HG02973 (cell line): ENCODE data around the gene COBL.

Experiments used
- ATAC-seq: cut with Tn5 transposase; IDR thresholded peaks from one replicate; pipeline ENCODE4 v1.9.1; 2021; ENCODE audit warnings: moderate library complexity; ENCODE audit not compliant: unreplicated experiment

COBL gene

GRCh38 chr7:51126813-51127617 lies 189.6 kb downstream of the COBL start:
- no peak for ATAC-seq

DNA sequence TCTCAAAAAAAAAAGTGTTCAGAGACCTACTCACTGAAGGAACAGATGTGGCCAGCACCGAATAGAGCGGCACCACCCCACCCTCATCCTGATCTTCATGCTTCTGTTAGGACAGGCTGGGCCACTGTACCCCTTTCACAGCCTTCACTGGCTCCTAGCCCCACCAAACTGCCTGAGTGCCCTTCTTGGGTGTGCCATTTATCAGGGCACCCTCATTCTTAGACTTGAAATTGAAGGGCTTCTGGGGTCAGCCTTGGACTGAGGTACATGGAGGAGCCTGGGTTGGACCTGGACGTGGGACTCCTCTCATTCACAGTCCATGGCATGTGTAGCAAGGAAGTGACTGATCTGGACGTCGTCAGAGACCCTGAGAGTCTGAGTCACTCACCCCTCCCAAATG lies 190.3 kb downstream of the COBL start:
- ATAC-seq = no peak

DNA sequence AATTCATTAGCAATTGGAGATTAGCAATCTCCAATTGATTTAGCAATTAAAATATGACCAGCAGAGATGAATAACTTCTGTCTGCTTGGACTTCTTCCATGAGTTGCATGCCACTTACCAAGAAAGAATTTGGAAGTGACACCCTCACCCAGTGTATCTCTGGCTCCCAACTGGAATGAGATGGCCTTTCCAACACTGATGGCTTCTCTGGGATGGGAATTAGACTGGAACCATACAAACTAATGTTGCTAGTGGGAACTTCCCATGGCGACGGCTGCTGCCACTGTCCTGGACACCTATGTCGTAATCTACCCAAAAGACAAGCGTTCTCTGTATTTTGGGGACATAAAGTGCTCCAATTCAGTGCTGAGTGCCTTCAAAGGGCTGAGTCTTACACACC lies 192.3 kb downstream of the COBL start:
- ATAC-seq = no peak

- no peak for ATAC-seq
These were observed 193.1 kb downstream of the COBL start for GRCh38 chr7:51123322-51124019.

DNA sequence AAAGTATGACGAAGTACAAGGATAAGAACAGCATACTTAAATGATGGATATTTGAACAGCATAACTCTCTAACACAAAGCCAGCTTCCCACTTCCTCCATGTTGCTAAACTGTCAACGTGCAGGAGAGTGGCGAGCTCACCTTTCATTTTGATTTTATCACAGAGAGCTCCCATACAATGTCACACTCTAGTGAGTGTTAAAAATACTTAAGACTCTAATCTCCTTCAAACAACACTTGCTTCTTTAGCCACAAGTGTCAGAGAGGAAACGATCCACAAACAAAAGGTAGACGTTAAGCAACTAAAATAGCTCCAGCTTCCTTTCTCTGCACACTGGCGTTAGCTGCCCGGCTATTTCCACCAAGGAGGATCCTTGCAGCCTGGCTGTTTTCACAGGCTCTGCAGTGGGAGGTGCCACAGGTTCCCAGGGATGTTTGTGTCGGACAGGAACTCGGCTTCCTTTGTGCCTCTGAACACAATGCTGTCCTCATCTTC lies 194.6 kb downstream of the COBL start:
- no peak for ATAC-seq

DNA sequence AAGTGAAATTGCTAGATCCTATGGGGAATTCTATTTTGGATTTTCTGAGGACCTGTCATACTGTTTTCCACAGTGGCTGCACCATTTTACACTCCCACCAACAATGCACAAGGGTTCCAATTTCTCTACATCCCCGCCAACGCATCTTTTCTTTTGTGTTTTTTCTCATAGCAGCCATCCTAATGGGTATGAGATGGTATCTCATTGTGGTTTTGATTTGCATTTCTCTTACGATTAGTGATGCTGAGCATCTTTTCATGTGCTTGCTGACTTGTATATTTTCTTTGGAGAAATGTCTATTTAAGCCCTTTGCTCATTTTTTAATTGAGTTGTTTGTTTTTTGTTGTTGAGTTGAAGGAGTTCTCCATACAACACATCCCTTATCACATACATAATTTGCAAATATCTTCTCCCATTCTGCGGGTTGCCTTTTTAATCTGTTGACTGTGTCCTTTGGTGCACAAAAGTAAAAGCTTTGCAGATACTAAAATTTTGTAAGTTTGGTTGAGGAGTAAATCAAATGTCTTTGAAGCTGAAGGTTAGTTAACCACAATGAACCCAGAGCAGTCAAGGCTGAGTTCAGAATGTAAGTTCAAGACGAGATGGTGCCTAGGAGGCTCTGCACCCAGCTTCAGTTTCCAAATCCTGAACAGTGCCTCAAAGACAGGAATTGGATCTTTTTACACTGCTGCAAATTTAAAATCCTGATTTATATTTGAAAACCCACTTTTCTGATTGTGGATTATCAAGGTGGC lies 195.4 kb downstream of the COBL start:
- ATAC-seq = no peak

GRCh38 chr7:51118628-51119027 lies 198.0 kb downstream of the COBL start:
- no peak for ATAC-seq

DNA sequence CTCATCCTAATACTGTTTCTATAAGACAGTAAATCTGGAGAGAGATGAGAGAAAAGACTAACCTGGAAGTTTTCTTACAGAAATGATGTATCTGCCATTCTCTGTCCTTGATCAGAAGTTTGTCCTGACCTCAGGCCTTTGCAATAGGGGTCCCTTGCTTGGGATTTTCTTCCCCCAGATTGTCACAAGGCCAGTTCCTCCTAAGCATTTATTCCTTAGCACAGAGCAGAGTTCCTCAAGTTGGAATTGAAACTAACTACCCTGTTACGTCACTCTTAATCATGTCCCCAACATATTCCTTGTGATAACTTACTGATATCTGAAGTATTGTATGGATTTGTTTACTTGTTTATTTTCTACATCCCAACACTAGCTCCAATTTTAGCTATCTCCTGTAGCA lies 202.1 kb downstream of the COBL start:
- no peak for ATAC-seq

DNA sequence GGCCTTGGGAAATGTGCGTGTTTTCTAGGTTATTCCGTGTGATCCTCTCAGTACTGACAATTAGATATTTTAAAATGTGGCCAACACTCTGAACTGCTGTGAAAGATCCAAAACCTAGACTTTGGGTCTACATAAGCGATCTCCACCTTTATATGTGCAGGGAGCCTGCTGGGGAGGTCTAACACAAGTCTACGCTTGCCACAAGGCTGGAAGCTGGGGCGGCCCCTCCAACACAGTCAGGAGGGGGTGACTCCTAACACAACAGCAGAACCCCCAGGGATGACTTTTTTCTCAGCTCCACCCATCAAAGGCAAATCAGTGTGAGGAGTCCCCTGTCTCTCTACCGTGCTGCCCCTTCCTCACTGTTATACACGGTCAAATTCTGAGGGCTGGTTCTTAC lies 202.6 kb downstream of the COBL start:
- ATAC-seq = no peak

DNA sequence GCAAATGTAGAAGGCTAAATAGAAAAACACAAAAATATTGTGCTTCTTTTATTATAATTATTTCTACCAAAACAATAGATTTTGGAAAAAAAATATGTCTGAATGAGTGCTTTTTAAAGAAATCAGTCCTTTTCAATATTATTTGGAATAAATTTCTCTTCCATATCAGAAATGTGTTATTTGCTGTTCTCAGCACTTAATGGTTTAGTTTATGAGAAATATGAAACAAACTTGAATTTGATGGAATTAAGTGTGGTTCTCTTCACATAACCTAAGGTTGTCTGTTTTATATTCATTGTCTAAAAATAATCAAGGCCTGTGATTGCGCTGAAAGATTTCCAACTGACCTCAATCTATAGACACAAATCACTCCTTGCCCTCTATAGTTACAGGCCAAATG lies 203.0 kb downstream of the COBL start:
- no peak for ATAC-seq

- no peak for ATAC-seq
These were observed 205.2 kb downstream of the COBL start for GRCh38 chr7:51111241-51111940.

GRCh38 chr7:51108134-51108533 lies 208.5 kb downstream of the COBL start:
- ATAC-seq = no peak

- ATAC-seq = no peak
These were observed 212.3 kb downstream of the COBL start for GRCh38 chr7:51104278-51104677.

GRCh38 chr7:51103718-51104117 lies 212.9 kb downstream of the COBL start:
- ATAC-seq = no peak

- ATAC-seq = no peak
These were observed 213.8 kb downstream of the COBL start for GRCh38 chr7:51102828-51103227.

- ATAC-seq = no peak
These were observed 215.4 kb downstream of the COBL start for GRCh38 chr7:51101111-51101757.

DNA sequence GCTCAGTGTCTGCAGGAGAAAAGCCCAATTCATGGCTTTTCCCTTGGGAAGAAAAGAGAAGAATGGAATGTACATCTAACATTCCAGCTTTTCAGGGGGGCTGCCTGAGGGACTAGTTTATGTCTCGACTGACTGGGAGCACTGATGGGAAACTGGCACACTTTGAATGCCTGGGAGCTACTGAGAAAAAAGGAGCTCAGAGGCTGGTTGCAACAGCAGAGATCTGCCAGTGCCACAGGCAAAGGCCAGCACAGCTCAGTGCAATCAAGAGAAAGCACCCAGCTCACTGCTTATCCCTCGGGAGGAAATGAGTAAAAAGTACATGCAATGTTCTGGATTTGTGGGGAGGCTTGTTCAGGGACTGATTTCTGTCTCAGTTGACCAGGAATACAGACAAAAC lies 226.2 kb downstream of the COBL start:
- no peak for ATAC-seq

- no peak for ATAC-seq
These were observed 231.4 kb downstream of the COBL start for GRCh38 chr7:51085034-51085692.

DNA sequence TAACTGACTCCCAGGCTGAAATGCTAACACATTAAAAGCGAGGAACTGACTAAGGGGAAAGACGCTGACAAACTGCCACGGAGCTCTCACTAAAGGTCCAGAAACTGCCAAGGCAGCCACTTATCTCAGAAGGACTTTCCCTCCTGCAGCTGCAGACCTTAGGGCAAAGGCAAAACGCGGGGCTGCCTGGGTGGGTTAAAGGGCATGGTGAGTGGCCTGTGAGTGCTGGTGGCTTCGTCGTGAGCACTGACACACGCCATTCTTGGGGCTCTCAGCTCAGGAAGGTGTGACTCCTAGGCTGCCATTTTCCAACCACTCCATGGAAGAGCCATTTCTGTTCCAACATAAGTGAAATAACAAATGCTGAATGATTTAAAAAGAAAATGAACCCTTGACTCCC lies 232.5 kb downstream of the COBL start:
- no peak for ATAC-seq

DNA sequence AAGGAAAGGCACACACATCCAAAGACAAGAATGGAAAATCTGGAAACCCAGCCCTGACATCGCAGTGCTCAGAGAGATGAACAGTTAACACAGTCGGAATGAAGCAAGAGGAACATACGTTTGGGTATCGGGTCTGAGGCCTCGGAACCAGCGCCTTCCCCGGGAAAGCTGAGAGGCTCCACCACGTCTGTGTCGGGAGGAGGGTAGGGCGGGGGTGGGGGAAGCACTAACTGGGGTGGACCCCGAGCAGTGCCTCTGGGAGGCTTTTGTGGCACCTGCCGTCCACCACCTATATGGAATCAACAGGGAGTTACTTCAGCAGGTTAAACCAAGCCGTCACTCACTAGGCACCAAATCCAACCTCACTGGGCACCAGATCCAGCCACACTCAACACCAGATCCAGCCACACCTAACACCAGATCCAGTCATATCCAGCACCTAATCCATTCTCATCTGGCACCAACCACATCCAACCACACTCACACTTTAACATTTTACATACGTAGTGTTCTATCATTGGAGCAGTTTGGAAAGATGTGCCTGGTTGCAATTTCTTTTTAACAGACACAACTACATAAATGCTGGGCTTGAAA lies 233.6 kb downstream of the COBL start:
- no peak for ATAC-seq
